Astrocyte (in vitro differentiated cells and primary cell): ENCODE data around the gene XPNPEP1.

Source experiments
- CTCF ChIP-seq: IDR thresholded peaks from 2 replicates; pipeline ENCODE4 v1.5.1; 2011; ENCODE audit warnings: low read depth, mild to moderate bottlenecking, inconsistent platforms, low read length, moderate library complexity; ENCODE audit not compliant: insufficient read depth
- EZH2 ChIP-seq: IDR thresholded peaks from 2 replicates; pipeline ENCODE4 v1.6.1; 2012; ENCODE audit warnings: mild to moderate bottlenecking, low read length, inconsistent platforms; ENCODE audit not compliant: insufficient read depth

- TF ChIP-seq EZH2 (no peak), CTCF (no peak)
These were observed 10.8 kb upstream of the XPNPEP1 start for GRCh38 chr10:109933984-109934565.
